ENCODE measurements around the gene CCDC91. TPM values are rescaled to one million over a fixed set of nuclear protein-coding genes. Genes with fewer than 3 reads are reported as not detected.
"Not testable (repeated sequence)": the region's sequence is repeated elsewhere in the genome, so short reads cannot be mapped to it uniquely, and the experiment has no call there.

Gene CCDC91
- total RNA-seq, 2 experiments from 2014 or later = 18.3 to 22.9 TPM

GRCh38 chr12:28247806-28248205 lies 57.5 kb downstream of the CCDC91 start:
- H3K36me3 Mint-ChIP-seq = peaks cover 13% of the 10 kb centered on the region
- DNase-seq = no peak
- H3K27ac Mint-ChIP-seq = no peak overlapping the region
- H3K27me3 Mint-ChIP-seq = no peaks in the 10 kb centered on the region
- ATAC-seq = no peak
- peaks cover 6% of the 10 kb centered on the region for H3K9me3 Mint-ChIP-seq (ENCODE audit: low read depth)
- CTCF ChIA-PET = no interaction called here
- H3K4me3 Mint-ChIP-seq = no peak overlapping the region
- peaks cover 43% of the 10 kb centered on the region for H3K4me1 Mint-ChIP-seq

- CTCF ChIA-PET = interaction anchor here (1.1 kb wide), 1 partner anchor 58 kb away, joined by 5 read pairs; no protein-coding TSS in a partner anchor
- peaks cover 13% of the 10 kb centered on the region for H3K36me3 Mint-ChIP-seq
- H3K27ac Mint-ChIP-seq = peak overlapping the region; percentile 72
- H3K4me3 Mint-ChIP-seq = no peak overlapping the region
- DNase-seq (no peak), ATAC-seq (peak; percentile 17)
- H3K9me3 Mint-ChIP-seq (ENCODE audit: low read depth) = peaks cover 6% of the 10 kb centered on the region
- H3K27me3 Mint-ChIP-seq = no peaks in the 10 kb centered on the region
- peaks cover 52% of the 10 kb centered on the region for H3K4me1 Mint-ChIP-seq
Measured at GRCh38 chr12:28248555-28249145, 58.4 kb downstream of the CCDC91 start.

DNA sequence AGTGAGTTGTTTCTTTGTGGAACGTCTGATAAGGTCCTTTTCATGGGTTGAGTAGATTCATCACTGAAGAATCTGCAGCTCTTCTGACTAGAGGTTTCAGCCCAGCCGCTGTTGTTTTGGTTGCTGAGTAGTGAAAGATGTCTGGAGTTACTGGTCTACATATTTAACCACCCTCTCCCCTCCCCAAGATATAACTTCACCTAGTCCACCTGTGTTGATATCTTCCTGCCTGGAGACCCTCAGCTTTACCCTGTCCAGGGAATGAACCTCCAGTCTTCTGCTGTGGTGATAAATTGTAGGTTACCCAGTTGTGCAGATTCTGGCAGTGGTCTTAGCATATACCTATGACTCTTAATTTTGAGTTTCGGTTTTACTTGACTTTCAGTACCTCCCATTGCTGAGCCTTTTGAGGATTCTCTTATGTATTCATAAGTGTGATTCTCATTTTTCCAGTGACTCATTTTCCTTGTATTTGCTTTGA lies 62.9 kb downstream of the CCDC91 start:
- H3K27me3 Mint-ChIP-seq = no peaks in the 10 kb centered on the region
- H3K9me3 Mint-ChIP-seq (ENCODE audit: low read depth) = no peaks in the 10 kb centered on the region
- peaks cover 55% of the 10 kb centered on the region for H3K4me1 Mint-ChIP-seq
- DNase-seq = peak; percentile 57
- H3K27ac Mint-ChIP-seq = peak overlapping the region; percentile 87
- ATAC-seq = peak; percentile 98
- H3K36me3 Mint-ChIP-seq = peaks cover 15% of the 10 kb centered on the region
- peak overlapping the region; percentile 68 for H3K4me3 Mint-ChIP-seq
- CTCF ChIA-PET = interaction anchor here (0.8 kb wide), 1 partner anchor 10 kb away, joined by 3 read pairs; no protein-coding TSS in a partner anchor

DNA sequence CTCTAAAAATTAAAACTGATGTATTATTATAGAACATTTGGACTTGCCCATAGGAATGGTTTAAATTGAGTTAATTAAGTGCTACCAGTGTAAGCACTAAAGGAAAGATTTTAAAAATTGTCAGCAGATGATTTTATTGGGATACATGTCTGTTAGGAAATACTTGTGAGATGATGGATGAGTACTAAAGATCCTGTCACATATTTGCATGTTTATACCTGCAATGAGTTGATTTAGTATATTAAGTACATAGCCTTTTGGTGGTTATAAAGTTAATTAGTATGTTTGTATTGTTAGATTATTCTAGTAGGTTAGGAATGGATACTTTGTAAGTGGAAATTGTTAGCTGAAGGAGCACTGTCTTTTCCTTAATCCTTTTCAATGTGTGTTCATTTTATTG lies 67.2 kb downstream of the CCDC91 start:
- H3K9me3 Mint-ChIP-seq (ENCODE audit: low read depth) = no peaks in the 10 kb centered on the region
- H3K27me3 Mint-ChIP-seq = no peaks in the 10 kb centered on the region
- no peak overlapping the region for H3K27ac Mint-ChIP-seq
- no peak for DNase-seq
- CTCF ChIA-PET = interaction anchor here (0.5 kb wide), 1 partner anchor 279 kb away, joined by 3 read pairs; no protein-coding TSS in a partner anchor
- peaks cover 22% of the 10 kb centered on the region for H3K4me1 Mint-ChIP-seq
- H3K4me3 Mint-ChIP-seq = no peak overlapping the region
- H3K36me3 Mint-ChIP-seq = peaks cover 32% of the 10 kb centered on the region
- ATAC-seq = no peak

GRCh38 chr12:28258998-28259397 lies 68.7 kb downstream of the CCDC91 start:
- H3K9me3 Mint-ChIP-seq (ENCODE audit: low read depth) = no peaks in the 10 kb centered on the region
- H3K4me3 Mint-ChIP-seq = no peak overlapping the region
- no peak for ATAC-seq
- no peak for DNase-seq
- peaks cover 35% of the 10 kb centered on the region for H3K36me3 Mint-ChIP-seq
- H3K27me3 Mint-ChIP-seq = no peaks in the 10 kb centered on the region
- H3K4me1 Mint-ChIP-seq = peaks cover 7% of the 10 kb centered on the region
- CTCF ChIA-PET = no interaction called here
- H3K27ac Mint-ChIP-seq = no peak overlapping the region

DNA sequence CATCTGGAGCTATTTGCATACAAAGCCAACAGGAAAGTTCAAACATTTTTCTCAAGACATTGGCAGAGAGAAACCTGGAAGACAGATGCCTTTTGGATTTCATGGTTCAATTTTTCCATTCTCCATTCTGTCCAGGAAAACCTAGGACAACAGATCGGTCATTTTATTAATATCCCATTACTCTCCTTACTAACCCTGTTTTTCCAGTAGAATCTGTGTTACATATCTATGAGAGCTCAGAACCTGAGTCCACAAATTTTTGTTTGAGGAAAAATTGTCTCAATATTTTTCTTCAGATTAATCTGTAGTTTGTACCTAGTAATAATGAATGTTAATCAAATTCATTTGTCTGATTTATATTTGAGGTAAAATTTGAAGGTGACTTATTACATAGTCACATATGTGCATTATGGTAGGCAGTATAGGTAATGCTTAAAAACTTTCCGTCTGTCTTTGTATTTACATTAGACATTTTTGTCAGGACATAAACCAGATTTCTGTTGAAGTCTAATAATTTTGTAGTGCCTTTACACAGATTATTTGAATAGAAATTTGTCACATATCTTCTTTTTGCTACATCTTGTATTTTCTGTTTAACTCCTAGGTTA lies 75.3 kb downstream of the CCDC91 start:
- no peak overlapping the region for H3K4me3 Mint-ChIP-seq
- H3K9me3 Mint-ChIP-seq (ENCODE audit: low read depth) = peaks cover 3% of the 10 kb centered on the region
- no peak for DNase-seq
- peaks cover 24% of the 10 kb centered on the region for H3K36me3 Mint-ChIP-seq
- no peaks in the 10 kb centered on the region for H3K27me3 Mint-ChIP-seq
- no peak overlapping the region for H3K27ac Mint-ChIP-seq
- ATAC-seq = no peak
- no peaks in the 10 kb centered on the region for H3K4me1 Mint-ChIP-seq
- CTCF ChIA-PET = interaction anchor here (1.5 kb wide), 1 partner anchor 74 kb away, joined by 3 read pairs; no protein-coding TSS in a partner anchor

- ATAC-seq, H3K4me3 Mint-ChIP-seq, H3K27ac Mint-ChIP-seq, CTCF ChIA-PET, H3K27me3 Mint-ChIP-seq, H3K4me1 Mint-ChIP-seq, DNase-seq: not testable (repeated sequence)
- H3K9me3 Mint-ChIP-seq (ENCODE audit: low read depth) = peaks cover 16% of the 10 kb centered on the region
- peaks cover 22% of the 10 kb centered on the region for H3K36me3 Mint-ChIP-seq
Measured at GRCh38 chr12:28267920-28268607, 77.8 kb downstream of the CCDC91 start.

DNA sequence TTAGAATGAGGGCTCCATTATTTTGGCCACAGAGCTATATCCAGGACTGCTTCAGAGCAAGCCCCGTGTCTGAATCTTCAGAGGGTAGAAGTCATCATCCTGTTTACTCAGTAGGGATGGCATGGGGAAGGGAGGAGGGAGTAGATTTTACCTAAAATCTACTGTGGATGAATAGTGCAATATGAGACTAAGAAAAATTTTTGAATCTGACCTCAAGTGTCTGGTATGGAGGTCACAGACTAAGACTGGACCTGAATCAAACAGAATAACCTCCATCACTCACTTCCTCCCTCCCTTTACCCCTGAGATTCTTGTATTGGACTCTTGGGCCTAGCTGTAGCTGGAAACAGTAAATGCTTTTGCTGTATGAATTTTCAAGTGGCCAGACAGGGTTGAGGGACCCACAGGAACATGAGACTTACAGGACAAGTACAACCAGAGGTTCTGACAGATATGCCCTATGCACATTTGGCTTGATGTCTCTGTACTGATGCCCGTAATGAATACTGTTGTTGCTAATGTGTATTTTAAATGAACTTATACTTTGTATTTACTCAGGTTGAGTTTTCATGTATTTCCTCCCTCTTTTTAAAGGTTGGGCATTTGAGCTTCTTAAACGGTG lies 78.5 kb downstream of the CCDC91 start:
- no peak overlapping the region for H3K27ac Mint-ChIP-seq
- peaks cover 16% of the 10 kb centered on the region for H3K9me3 Mint-ChIP-seq (ENCODE audit: low read depth)
- ATAC-seq = peak; percentile 20
- CTCF ChIA-PET = no interaction called here
- no peak overlapping the region for H3K4me3 Mint-ChIP-seq
- no peak for DNase-seq
- H3K4me1 Mint-ChIP-seq = no peaks in the 10 kb centered on the region
- peaks cover 22% of the 10 kb centered on the region for H3K36me3 Mint-ChIP-seq
- no peaks in the 10 kb centered on the region for H3K27me3 Mint-ChIP-seq

DNA sequence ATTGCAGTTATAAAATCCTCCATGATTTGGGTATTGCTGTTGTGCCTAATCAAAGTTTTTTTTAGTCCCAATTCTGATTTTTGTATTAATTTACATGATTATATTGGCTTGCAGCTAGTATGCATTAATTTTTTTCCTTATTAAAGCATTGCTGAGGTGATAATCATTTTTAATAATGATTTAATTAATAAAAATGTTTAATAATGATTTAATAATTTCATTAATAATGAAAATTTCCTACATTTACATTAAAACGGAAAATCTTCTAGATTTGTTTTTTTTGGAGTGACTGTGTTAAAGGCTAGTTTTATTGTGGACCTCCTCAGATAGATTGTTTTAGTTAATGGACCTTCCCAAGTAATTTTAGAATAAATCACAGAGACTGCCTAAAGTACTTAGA lies 79.6 kb downstream of the CCDC91 start:
- H3K4me3 Mint-ChIP-seq = no peak overlapping the region
- H3K4me1 Mint-ChIP-seq = no peaks in the 10 kb centered on the region
- no peak overlapping the region for H3K27ac Mint-ChIP-seq
- ATAC-seq (no peak), DNase-seq (no peak)
- H3K36me3 Mint-ChIP-seq = peaks cover 27% of the 10 kb centered on the region
- H3K27me3 Mint-ChIP-seq = no peaks in the 10 kb centered on the region
- CTCF ChIA-PET = no interaction called here
- H3K9me3 Mint-ChIP-seq (ENCODE audit: low read depth) = peaks cover 16% of the 10 kb centered on the region

- CTCF ChIA-PET = no interaction called here
- no peaks in the 10 kb centered on the region for H3K27me3 Mint-ChIP-seq
- H3K4me3 Mint-ChIP-seq = no peak overlapping the region
- H3K4me1 Mint-ChIP-seq = no peaks in the 10 kb centered on the region
- no peak overlapping the region for H3K27ac Mint-ChIP-seq
- H3K36me3 Mint-ChIP-seq = peaks cover 16% of the 10 kb centered on the region
- H3K9me3 Mint-ChIP-seq (ENCODE audit: low read depth) = no peaks in the 10 kb centered on the region
- DNase-seq = no peak
- ATAC-seq = no peak
Measured at GRCh38 chr12:28278499-28278898, 88.2 kb downstream of the CCDC91 start.

GRCh38 chr12:28278960-28279359 lies 88.7 kb downstream of the CCDC91 start:
- Mint-ChIP-seq H3K27me3 (no peaks in the 10 kb centered on the region), H3K4me1 (no peaks in the 10 kb centered on the region), H3K4me3 (no peak overlapping the region), H3K9me3 (ENCODE audit: low read depth) (peaks cover 3% of the 10 kb centered on the region), H3K36me3 (peaks cover 17% of the 10 kb centered on the region), H3K27ac (no peak overlapping the region)
- DNase-seq (no peak), ATAC-seq (no peak)
- CTCF ChIA-PET = no interaction called here

DNA sequence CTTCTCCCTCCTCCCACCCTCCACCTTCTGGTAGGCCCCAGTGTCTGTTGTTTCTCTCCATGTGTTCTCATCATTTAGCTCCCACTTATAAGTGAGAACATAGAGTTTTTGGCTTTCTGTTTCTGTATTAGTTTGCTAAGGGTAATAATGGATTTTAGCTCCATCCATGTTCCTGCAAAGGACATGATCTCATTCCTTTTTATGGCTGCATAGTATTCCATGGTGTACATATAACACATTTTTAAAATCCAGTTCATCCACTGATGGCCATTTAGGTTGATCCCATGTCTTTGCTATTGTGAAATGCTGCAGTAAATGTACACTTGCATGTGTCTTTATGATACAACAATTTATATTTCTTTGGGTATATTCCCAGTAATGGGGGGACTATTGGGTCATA lies 96.1 kb downstream of the CCDC91 start:
- no peaks in the 10 kb centered on the region for H3K4me1 Mint-ChIP-seq
- H3K36me3 Mint-ChIP-seq = peaks cover 42% of the 10 kb centered on the region
- no peak overlapping the region for H3K4me3 Mint-ChIP-seq
- H3K27ac Mint-ChIP-seq = no peak overlapping the region
- peaks cover 17% of the 10 kb centered on the region for H3K9me3 Mint-ChIP-seq (ENCODE audit: low read depth)
- CTCF ChIA-PET = no interaction called here
- no peaks in the 10 kb centered on the region for H3K27me3 Mint-ChIP-seq
- no peak for ATAC-seq
- DNase-seq = no peak

- Mint-ChIP-seq H3K9me3 (ENCODE audit: low read depth) (peaks cover 17% of the 10 kb centered on the region), H3K27me3 (no peaks in the 10 kb centered on the region), H3K4me1 (no peaks in the 10 kb centered on the region), H3K36me3 (peaks cover 46% of the 10 kb centered on the region), H3K4me3 (no peak overlapping the region), H3K27ac (no peak overlapping the region)
- no peak for DNase-seq
- CTCF ChIA-PET = no interaction called here
- no peak for ATAC-seq
Measured at GRCh38 chr12:28290262-28290661, 100.0 kb downstream of the CCDC91 start.
